Suppressor macrophage treated with lipopolysaccharide for 4 hours (primary cell): ENCODE data around the gene CARNS1.
"Not testable (repeated sequence)": the region's sequence is repeated elsewhere in the genome, so short reads cannot be mapped to it uniquely, and the experiment has no call there.

Experiments
- DNase-seq: peaks from one replicate; pipeline ENCODE4 v3.0.0-alpha.2; 2020

CARNS1 gene

DNA sequence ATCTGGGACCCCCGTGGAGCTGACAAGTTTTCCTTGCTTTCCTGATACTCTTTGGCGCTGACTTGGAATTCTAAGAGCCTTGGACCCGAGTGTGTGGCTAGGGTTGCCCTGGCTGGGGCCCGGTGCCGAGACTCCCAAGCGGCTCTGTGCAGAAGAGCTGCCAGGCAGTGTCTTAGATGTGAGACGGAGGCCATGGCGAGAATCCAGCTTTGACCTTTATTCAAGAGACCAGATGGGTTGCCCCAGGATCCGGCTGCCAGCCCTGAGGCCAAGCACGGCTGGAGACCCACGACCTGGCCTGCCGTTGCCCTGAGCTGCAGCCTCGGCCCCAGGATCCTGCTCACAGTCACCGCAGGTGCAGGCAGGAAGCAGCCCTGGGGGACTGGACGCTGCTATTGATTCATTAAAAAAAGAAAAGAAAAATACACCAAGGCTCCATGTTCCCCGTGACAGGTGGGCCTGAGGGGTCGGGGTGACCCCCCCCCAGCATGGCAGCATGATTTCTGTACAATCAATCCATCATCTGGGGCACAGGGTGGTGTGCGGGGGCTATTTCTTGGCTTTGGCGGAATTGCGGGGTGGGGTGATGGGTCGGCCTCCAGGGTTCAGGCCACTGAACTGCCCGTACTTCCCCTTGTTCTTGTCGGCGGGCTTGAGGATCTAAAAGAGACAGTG is 17.4 kb upstream of the CARNS1 start:
- no peak for DNase-seq

DNA sequence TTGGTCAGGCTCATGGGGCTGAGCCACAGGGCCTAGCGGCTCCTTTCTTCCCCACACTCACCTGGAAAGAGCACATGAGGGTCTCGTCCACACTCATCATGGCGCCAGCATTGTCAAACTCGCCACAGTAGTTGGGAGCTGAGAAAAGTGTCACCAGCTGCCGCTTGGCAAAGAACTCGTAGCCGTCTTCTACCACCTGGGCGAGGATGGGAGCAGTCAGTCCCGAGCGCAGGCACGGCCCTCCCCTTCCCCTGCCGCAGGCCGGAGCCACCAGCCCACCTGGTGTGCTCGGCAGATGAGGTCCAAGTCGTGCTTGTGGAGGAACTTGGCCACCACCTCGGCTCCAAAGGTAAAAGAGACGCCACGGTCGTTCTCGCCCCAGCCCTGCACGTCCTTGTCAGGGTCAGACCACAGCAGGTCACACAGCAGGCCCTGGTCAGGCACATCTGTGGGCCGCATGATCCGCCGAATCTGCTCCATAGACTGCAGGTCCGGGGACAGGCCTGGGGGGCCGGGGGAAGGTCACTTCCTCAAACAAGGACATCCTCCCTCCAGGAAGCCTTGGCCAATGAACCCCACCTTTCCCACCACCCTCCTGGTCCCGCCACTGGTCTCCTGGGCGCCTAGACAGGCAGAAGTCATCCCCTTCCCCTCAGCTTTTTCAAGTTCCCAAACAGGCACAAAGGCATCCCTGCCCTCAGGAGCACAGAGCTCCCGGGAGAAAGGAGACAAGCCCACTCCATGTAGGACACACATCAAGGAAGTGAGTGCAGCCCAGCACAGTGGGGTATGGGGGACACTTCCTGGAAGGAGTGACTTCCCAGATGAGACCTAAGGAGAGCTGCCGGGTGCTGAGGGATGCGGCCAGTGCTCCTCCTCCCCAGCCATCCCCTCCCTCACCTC is 16.6 kb upstream of the CARNS1 start:
- no peak for DNase-seq

DNA sequence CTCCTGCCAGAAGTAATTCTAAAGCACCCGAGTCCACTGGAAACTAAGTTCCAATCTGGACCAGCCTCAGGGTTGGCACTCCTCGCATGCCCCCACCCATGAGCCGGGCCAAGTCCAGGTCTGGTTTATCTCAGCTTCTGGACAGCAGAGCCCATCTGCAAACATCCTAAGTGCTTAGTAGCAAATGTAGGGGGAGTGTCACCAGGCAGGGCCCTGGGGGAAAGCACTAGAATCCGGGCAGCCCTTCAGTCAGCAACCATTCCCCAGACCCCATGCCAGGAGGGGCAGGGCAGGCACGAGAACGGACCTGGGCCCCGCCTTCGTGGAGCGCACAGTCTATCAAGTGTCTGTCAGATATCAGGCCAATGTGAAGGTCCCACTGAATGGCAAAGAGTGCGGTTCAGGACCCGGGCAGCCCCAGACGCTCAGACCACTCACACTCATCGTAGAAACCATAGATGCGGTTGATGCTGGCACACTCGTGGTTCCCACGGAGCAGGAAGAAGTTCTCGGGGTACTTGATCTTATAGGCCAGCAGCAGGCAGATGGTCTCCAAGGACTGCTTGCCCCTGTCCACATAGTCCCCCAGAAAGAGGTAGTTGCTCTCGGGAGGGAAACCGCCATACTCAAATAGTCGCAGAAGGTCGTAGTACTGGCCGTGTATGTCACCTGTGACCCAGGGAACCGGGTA is 15.1 kb upstream of the CARNS1 start:
- no peak for DNase-seq

DNA sequence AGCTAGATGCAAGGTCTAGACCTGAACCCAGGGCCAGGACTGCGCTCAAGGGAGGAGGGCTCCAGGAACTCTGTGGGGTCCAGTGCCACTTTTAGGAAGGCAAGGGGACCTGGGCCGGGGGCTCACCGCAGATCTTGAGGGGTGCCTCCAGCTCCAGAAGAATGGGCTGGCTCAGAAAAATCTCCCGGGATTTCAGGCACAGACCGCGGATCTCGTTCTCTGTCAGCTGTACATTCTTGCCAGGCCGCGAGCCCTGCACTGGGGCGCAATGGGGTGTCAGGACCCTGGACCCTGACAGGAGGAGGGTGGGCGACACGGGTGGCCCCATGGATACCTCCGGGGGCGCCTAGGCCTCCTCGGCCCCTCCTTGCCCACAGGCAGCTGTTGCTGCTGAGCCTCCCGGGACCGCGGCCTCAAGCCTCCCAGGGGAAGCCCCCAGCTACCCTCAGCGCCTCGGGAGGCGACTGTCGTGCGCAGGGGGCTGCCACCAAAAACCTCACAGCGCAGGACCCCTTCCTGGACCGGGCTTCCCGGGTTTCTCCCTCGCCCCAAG is 14.5 kb upstream of the CARNS1 start:
- DNase-seq, result no peak

DNA sequence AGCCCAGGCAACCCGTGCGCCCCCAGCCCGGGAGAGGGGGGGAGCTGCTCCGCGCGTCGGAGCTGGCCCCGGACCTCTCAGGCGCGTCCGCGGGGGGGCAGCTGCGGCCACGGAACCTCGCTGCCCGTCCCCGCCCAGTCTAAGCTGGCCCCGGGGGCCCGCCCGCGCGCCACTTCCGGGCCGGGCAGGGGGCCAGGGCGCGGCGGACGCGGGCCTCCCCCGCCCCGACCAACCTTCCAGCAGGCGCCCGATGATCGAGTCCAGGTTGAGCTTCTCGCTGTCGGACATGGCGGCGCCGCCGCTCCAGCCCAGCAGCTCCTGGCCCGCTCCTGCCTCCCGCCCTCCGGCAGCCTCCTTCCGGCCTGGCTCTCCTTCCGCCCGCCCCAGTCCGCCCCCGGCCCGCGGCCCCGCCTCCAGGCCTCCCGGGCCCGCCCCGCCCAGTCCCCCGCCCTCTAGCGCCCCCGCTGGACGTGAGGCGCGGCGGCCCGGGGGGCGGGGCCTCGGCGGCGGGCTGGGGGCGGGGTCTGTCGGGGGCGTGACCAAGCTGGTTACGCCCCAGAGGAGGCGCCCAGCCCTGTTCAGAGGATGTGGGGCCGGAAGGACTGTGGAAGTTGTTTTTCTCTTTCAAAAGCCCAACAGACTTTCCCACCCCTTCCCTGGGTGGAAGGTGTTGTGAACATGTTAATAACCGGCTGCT is 13.8 kb upstream of the CARNS1 start, which contains the start of gene PPP1CA:
Gene PPP1CA (minus strand): TSS at position 364 of the 697 bp plus-strand sequence. CDS start 76 bp downstream, at position 288.
- peak; percentile 96 for DNase-seq

DNA sequence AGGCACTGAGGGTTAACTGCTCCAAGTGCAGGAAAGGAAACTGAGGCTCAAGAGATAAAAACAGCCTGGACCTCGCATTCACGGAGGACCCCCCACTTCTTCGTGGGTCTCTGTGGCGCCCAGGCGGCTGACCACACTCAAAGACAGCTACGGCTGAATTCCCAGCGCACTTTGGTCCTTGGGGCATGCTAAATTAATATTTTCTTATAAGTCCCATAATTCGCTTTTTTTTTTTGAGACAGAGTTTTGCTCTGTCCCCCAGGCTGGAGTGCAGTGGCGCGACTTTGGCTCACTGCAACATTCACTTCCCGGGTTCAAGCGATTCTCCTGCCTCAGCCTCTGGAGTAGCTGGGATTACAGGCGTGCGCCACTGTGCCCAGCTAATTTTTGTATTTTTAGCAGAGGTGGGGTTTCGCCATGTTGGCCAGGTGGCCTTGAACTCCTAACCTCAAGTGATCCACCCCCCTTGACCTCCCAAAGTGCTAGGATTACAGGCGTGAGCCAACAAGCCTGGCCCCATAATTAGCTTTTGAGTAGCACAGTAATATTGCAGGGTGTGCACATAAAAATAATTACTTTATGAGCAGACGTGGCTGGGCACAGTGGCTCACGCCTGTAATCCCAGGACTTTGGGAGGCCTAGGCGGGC is 13.2 kb upstream of the CARNS1 start:
- not testable (repeated sequence) for DNase-seq

DNA sequence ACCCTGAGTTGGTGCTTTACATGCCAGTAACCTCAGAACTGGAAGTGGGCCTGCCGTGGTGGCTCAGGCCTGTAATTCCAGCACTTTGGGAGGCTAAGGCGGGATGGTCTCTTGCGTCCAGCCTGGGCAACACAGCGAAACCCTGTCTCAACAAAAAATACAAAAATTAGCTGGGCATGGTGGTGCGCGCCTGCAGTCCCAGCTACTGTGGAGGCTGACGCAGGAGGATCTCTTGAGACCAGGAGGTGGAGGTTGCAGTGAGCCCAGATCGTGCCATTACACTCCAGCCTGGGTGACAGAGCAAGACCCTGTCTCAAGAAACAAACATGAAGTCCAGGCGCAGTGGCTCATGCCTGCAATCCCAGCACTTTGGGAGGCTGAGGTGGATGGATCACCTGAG is 12.4 kb upstream of the CARNS1 start:
- not testable (repeated sequence) for DNase-seq

DNA sequence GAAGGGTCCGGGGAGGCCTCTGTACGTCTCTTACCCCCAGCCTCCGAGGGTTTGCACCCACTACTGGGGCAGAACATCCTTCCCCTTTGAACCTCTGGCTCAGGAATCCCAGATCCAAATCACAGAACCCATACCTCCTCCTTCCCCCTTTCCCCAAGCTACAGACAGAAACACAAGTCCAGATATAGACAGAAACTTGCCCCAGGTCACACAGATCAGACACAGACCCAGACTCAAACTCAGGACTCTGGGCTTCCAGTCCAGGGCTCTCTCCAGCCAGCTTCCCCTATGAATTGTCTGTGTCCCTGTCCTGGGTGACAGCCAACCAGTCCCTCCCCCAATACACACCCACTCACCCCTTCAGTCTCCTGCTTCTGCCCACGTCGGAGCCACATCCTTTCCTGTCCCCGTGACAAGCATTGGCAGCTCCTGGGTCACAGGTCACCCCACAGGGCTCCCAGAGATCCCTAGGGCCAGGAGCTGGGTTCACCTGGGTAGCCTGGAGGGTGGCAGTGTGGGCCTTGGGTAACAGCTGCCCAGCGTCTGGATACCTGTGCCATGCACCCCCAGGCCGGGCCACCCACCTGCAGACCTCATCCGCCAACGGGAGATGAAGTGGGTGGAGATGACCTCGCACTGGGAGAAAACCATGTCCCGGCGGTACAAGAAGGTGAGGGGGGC is 10.8 kb upstream of the CARNS1 start:
- DNase-seq, result peak; percentile 44

DNA sequence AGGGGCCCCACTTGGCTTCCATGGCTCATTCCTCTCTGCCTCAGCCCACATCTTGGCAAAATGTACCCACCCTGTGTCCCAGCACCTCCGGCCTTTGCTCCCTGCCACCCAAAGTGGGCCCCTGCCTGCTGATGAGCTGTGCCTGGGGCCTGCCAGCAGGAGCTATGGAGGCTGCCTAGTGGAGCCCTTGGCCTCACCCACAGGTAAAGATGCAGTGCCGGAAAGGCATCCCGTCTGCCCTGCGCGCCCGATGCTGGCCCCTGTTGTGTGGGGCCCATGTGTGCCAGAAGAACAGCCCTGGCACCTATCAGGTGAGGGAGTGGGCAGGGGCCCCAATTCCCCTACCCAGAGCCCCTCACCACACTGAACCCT is 10.3 kb upstream of the CARNS1 start:
- no peak for DNase-seq

DNA sequence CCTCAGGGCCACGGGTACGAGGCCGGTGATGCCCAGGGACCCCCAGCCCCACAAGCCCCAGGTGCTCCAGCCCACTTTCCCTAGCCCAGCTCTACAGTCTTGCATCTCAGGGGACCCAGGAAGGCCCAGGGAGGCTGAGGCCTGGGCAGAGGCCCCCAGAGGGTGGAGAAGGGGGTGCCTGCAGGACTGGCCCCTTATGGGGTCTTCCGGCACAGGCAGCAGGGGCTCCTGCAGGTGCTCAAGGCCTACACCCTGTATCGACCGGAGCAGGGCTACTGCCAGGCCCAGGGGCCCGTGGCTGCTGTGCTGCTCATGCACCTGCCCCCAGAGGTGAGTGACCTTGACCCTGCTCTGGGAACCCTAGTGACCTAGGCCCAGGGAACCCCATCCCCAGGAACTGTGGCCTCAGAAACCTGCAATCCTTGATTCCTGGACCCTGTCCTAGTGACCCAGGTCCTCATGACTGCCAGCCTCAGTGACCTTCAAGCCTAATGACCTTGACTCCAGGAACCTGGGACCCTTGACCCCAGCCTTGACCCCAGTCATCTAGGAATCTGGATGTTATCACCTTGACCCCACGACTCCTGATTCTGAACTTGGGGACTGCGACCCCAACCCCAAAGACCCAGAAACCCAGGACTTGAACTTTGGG is 9.7 kb upstream of the CARNS1 start:
- DNase-seq, result no peak

DNA sequence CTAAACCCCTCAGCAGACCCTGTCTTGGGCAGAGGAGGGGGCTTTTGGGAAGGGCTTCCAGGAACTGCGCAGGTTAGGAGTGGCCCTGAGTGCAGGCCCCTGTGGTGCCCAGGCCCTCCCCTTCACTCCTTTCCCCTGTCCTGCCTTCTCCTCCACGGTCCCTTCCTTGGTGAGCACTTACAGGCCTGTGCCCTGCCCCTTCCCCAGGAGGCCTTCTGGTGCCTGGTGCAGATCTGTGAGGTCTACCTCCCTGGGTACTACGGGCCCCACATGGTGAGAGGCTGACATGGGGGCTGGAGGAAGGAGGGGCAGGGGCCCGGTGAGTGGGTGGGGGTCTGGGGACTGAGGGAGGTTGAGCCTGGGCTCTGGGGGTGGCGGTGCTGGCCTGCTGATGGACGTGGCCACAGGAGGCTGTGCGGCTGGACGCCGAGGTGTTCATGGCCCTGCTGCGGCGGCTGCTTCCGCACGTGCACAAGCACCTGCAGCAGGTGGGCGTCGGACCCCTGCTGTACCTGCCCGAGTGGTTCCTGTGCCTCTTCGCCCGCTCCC is 9.0 kb upstream of the CARNS1 start:
- no peak for DNase-seq

DNA sequence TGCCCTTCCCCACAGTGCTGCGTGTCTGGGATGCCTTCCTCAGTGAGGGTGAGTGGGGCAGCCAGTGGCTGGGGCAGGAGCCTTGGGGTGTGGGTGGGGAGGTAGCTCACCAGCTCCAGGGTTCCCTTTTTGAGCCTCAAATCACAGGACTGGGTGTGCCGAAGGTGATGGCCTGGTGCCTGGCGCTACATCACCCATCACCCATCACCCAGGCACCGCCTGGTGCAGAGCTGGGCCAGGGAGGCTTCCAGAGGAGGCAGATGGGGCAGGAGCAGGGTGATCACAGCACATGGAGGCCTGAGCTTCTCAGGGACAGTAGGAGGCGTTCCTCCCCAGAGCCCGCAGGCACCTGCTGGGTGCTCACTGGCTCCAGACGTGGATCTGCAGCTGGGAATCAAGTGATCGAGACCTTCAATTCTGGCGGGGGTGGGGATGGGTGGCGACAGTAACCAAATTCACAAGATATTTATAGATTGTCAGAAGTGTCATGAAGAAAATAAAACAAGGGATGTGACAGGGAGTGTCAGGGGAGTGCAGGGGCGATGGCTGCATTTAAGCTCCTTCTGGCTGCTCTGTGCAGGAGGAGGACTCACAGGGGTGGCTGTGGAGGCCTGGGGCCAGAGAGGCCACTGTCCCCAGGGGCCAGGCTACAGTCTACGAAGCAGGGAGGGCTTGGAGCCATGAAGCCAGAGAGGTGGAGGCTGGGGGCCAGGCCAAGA is 8.3 kb upstream of the CARNS1 start:
- DNase-seq, result no peak

DNA sequence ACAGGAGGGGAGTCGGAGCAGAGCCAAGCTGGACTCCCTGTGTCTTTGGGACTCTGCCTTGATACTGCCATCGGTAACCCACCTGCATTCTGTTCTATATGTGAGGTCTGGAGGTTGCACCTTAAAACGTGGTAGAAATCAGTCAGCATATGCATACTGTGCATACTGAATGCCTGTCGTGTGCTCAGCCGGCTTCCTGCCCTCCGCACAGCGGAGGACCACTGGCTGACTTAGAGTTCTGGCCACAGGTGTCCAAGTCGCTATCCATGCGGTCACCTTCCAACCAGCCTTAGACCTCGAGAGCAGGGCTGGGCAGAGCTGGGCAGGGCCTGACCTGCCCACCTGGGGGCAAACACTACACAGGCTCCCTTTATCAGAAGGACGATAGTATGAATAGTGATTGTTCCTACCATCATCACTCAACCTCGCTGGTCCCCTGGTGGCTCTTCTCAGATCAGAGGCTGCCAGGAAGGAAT is 7.8 kb upstream of the CARNS1 start:
- DNase-seq, result no peak

DNA sequence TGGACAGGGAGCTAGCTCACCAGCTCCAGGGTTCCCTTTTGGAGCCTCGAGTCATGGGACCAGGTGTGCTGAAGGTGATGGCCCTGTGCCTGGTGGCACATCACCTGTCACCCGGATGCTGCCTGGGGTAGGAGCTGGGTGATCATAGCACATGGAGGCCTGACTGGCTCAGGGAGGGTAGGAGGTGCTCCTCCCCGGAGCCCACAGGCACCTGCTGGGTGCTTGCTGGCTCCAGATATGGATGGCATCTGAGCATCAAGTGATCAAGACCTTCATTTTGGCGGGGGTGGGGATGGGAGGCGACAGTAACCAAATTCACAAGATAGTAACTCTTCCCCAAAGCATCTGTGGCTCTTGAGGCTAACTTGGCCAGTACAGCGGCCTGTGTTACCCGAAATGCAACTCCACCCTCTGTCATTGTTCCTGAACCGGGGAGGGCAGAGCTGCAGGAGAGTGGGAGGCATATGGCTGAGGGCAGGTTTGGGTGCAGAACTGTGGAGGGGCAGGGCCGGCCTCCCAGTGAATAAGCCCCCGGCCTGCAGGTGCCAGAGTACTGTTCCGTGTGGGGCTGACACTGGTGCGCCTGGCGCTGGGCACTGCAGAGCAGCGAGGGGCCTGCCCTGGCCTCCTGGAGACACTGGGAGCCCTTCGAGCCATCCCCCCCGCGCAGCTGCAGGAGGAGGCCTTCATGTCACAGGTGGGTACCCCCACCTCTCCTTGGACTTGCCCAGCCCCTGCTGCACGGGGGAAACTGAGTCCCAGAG is 6.9 kb upstream of the CARNS1 start:
- DNase-seq, result no peak

DNA sequence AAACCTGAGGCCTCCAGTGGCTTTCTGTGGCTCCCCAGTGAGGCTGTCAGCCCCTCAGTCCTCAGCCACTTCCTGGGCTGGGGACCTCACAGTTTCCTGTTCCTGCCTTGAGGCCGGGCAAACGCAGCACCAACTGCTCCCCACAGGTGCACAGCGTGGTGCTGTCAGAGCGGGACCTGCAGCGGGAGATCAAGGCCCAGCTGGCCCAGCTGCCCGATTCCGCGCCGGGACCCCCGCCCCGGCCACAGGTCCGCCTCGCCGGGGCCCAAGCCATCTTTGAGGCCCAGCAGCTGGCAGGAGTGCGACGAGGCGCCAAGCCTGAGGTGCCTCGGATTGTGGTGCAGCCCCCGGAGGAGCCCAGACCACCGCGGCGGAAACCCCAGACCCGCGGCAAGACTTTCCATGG is 6.2 kb upstream of the CARNS1 start:
- DNase-seq, result no peak

DNA sequence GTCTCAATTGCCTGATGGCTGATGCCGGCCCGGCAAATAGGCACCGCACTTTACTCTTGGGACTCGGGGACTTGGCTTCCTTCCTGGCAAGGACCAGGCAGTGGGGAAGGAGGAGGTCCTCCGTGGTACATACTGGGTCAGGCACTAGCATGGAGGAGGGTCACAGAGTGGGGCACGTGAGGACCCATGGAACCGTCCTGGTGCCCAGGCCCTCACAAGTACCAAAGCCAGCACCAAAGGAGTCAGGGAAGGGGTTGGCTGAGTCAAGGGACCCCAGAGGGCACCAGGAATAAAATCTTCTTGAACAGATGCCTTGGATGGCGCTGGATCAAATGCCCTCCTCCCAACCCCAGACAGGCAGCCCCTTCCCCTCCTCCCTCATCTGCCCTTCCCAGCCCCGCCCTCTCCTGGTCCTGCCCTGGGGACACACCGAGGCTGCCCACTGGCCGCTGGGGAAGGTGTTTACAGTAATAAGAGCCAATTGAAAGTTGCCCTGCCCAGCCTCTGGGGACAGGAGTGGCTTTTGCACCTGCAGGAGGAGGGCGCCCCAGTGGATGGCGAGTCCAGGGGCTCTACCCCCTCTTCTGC is 5.6 kb upstream of the CARNS1 start:
- DNase-seq, result no peak

DNA sequence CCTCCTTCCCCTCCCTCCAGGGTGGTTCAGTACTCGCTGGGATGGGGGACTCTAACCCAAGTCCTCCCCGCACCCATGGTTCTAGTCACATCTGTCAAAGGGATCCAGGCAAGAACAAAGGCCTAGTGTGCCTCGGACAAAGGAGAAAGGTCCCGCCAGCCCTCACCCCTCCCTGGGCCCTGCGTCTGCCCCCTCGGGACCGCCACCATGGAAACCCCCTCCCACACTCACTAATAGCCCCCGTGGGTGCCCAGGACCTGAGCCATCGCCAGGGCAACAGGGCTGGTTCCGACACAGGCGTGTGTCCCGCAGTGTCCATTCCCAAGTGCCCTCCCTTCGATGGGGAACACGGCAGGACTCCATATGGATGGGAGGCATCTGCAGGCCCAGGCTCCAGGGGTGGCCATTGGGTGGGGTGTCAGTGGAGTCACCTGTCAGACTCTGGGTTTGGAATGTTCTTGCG is 5.1 kb upstream of the CARNS1 start:
- DNase-seq, result no peak

DNA sequence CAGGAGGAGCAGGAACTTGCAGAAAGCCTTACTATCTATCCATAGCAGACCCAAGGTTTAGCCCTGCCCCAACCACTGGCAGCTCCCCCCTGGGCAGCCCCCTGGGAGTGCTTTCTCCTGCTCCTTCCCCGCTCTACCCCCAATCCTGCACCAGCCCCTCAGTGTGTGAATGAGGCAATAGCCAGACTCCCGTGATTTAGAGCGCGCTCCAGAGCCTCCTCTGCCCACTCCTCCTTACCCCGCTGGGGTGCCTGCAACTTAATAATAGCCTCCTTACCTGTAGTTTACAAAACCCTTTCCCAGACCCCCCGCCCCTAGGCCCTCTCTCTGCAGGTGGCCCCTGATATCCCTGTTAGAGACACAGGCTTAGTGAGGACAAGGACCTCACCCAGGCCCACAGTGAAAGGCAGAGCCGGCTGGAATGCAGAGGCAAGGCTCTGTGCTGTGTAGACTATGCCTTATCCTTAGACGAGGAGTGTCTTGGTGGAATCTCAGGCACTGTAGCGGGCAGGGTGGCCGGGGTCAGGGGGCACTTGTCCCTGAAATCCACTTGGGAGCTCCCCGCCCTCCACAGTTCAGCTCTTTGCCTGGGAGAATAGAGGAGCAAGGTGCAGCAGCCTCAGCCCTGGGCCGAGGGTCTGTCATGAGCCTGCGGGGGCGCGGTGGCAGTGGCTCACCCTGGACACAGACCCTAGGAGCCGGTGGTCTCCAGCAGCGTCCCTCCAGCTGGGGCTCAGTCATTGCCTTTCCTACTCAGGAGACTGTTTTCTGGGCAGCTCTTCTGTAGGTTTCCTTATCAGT is 4.3 kb upstream of the CARNS1 start:
- DNase-seq, result no peak
